GM21737 (cell line): ENCODE data around the gene STK24.

Experiments
- ATAC-seq: cut with Tn5 transposase; IDR thresholded peaks from one replicate; pipeline ENCODE4 v1.9.1; 2021; ENCODE audit warnings: mild to moderate bottlenecking, moderate library complexity; ENCODE audit not compliant: unreplicated experiment

Gene STK24

GRCh38 chr13:98557937-98558792, 18.7 kb downstream of the STK24 start:
- no peak for ATAC-seq

GRCh38 chr13:98556968-98557631, 19.8 kb downstream of the STK24 start:
- no peak for ATAC-seq

DNA sequence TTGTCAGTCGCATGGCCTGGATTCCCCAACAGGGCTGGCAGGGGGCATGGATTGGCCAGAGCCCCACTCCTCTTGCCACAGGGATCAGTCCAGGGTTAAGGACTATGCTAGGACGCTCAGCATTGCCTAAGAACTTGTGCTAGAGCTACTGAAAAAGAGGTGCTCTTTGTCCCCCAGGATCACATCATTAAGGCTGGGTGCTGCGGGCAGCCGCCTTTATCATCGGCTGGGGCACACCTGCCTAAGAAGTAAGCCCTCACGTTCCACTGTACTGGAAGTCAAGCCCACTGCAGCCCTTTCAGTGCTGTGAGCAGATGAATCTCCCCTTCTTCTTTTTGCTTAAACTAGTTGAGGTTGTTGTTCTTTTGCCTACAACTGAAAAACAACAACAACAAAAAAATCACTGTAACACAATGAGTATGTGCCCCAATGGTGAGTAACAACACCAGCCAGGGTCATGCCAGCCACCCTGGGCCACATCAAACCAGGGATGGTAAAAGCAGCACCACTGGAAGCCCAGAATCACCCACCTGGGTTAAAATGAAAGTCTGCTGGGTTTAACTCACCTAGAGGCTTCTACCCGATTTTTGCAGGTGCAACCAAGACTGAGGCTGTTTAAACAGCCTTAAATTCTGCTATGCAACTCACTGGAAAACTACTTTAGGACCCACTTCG, 20.6 kb downstream of the STK24 start:
- ATAC-seq = no peak

DNA sequence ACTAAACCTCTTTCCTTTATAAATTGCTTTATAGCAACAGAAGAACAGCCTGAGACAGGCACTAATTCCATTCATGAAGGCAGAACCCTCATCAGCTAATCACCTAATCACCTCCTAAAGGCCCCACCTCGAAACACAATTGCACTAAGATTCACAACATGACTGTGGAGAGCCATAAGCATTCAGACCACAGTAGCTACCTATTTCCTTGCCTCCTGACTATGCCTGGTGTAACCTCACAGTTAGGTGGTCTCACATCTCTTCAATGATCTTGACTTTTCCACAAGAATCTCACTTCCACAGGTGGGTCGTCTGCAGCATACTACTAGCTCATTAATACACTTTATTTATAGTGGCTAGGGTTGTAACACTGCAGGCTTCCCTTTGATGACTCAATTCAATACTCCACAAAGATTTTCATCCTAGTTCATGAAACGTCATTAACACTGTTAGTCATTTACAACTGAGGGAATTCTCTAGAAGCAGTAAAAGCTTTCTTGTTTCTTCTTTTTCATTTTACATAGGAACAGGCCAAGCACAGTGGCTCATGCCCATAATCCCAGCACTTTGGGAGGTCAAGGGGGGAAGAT, 27.1 kb downstream of the STK24 start:
- ATAC-seq = peak; percentile 63

GRCh38 chr13:98549006-98549727, 27.7 kb downstream of the STK24 start:
- no peak for ATAC-seq

DNA sequence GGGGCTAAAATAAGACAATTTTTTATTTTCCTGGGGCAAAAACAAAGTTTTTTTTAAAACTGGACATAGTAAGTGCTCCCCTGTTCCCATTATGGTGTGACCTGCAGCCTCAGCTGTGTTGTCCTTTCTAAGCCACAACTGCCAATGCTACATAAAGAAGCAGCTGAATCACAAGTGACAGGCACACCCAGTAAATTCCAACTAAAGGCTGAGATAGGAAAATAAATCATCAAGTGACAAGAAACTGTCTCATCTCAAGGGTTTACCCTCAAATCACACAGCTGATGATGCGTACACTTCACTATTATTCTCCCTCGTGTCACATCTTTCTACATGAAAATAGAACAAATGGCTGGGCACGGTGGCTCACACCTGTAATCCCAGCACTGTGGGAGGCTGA, 28.7 kb downstream of the STK24 start:
- no peak for ATAC-seq

- ATAC-seq = no peak
Observed at GRCh38 chr13:98547455-98547854, 29.5 kb downstream of the STK24 start.

GRCh38 chr13:98546402-98546801, 30.5 kb downstream of the STK24 start:
- no peak for ATAC-seq

GRCh38 chr13:98544104-98544710, 32.7 kb downstream of the STK24 start:
- ATAC-seq = no peak

- ATAC-seq = no peak
Observed at GRCh38 chr13:98543378-98544103, 33.4 kb downstream of the STK24 start.

- ATAC-seq = no peak
Observed at GRCh38 chr13:98542568-98543377, 34.1 kb downstream of the STK24 start.

GRCh38 chr13:98541701-98542203, 35.2 kb downstream of the STK24 start:
- ATAC-seq = no peak

DNA sequence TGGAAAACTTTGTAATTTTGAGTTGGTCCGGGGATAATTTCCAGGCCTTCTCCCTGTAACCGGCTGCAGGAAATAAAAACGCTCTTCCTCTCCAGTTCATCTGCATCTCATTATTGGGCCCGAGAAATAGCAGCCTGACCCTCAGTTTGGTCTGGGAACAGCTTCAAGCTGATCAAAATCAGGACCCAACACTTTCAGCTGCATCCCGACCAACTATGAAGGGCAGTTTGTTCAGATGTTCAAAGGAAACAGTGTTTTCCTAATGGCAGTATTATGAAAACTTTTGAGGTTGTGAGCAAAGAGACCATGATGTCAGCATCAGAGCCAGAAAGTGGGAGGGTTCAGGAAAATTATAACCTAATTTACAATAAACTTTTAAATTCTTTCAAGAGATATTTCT, 35.7 kb downstream of the STK24 start:
- no peak for ATAC-seq

DNA sequence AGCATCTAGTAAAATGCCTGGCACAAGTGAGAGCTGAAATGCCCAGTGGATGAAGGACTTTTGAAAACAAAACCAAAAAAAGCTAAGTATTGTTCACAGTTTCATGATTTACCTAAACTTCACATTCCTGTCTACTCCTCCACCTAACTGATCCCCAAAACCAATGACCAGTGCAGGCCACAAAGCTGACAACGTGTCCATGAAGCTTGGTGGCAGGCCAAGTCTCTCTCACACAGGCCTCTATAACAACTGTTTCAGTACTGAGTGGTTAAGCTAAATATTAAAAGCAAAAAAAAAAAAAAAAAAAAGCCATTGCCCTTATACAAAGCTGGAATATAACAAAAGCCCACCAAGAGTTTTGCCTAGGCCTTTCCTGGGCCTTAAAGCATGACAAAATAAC, 36.4 kb downstream of the STK24 start:
- no peak for ATAC-seq

GRCh38 chr13:98539666-98540065, 37.2 kb downstream of the STK24 start:
- no peak for ATAC-seq

DNA sequence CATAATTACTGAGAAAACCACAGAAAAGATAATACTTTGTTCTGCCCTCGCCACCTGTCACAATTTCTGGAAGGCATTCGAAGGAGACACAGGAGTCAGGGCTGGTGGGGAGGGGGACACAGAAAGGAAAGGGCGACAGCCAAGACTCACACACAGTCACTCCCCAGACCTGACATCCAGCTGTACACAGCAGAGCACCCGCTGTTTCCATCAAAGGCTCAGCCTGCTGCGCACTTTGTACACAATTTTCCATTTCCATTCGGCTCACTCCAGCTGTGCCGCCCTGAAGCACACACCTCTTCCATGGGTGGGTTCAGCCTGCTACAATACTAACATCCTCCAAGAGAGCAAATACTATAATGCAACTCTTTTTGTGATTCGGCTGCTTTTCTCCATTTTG, 38.0 kb downstream of the STK24 start:
- ATAC-seq = no peak

DNA sequence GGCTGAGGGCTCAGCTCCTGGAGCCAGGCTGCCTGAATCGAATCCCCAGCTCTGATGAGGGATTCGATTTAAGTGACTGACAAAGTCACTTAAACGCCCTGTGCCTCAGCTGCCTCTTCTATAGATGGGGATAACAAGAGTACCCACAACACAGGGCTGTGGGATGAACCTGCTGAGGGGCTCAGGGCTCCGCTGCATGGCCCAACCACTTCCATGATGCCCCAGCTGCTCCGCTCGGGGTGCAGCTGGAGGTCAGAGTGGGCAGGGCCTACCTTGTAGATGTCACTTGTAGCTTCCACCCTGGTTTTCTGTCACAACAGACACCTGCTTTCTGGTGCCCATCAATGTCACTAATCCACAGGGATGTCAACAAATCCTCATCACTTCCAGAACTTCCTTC, 39.2 kb downstream of the STK24 start:
- no peak for ATAC-seq

DNA sequence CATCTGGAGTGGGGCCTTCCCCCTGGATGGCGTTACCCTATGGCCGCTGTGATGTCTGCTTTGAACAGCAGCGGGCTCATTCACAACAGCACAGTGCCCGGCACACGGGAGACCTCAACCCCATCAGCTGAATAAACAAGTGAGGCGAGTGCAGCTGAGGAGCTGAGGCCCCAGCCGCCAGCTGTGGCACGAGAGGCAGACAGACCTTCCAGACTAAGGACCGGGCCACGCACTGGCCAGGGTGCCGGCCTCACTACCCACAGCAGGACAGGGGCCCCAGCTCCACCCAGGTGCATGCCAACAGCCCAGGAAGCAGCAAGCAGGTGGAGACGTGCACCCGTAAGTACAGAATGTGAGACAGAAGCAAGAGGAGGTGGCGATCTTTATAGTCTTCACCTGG, 39.6 kb downstream of the STK24 start:
- no peak for ATAC-seq

DNA sequence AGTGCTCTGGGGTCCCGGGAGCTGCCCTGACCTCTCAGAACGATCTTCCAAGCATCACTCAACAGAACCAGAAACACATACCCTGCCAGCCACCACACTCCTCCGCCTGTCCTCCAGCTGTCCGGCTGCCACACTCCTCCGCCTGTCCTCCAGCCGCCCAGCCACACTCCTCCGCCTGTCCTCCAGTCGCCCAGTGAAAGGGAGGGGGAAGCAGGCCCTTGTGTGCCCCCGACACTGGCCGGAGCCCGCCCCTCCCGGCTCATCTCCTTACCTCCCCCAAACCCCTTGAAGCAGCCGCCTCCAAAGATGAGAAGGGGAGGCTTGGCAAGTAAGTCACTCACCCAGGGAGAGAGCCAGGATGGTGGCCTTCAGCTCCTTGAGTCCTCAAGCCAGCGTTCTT, 40.2 kb downstream of the STK24 start:
- no peak for ATAC-seq
